Upper lobe of left lung (tissue), 6 donors: ENCODE measurements around the gene EFCAB8. TPM values are rescaled to one million over a fixed set of nuclear protein-coding genes. Genes with fewer than 3 reads are reported as not detected.

Experiments used
- ATAC-seq, 2 donors: fragments of 200-7000 bp; cut with Tn5 transposase; one replicate each; pipeline ENCODE4 v1.9.1; 2022; ENCODE audit warnings: mild to moderate bottlenecking in 2 of 2, moderate library complexity in 2 of 2; ENCODE audit not compliant: low FRiP score in 2 of 2
- DNase-seq, 2 donors: peaks; one replicate each; pipeline ENCODE4 v3.0.0-alpha.2; 2019 to 2020
- H3K27ac ChIP-seq, 4 donors: fragments of 200-600 bp; sonication (generic); one replicate each; pipeline ENCODE4 v1.5.1; 2016 to 2019
- H3K27me3 ChIP-seq, 4 donors: fragments of 200-600 bp; sonication (generic); one replicate each; pipeline ENCODE4 v1.5.1; 2017 to 2019
- H3K36me3 ChIP-seq, 4 donors: fragments of 200-600 bp; sonication (generic); one replicate each; pipeline ENCODE4 v1.5.1; 2016 to 2019
- H3K4me1 ChIP-seq, 4 donors: fragments of 200-600 bp; sonication (generic); one replicate each; pipeline ENCODE4 v1.5.1; 2018 to 2019
- H3K4me3 ChIP-seq, 4 donors: fragments of 200-600 bp; sonication (generic); one replicate each; pipeline ENCODE4 v1.5.1; 2017 to 2019; ENCODE audit warnings: mild to moderate bottlenecking in 2 of 4, moderate library complexity in 1 of 4
- H3K9me3 ChIP-seq, 4 donors: fragments of 200-600 bp; sonication (generic); one replicate each; pipeline ENCODE4 v1.5.1; 2018 to 2019
- CTCF ChIP-seq, 6 experiments: fragments of 450-650 bp in 4 of 6; fragments of 200-600 bp in 2 of 6; sonication (generic) in 2 of 6; IDR thresholded peaks; one replicate each; pipeline ENCODE4 v1.5.1; 2016 to 2019; ENCODE audit warnings: antibody characterized with exemption in 6 of 6
- EP300 ChIP-seq, 4 donors: sonication (generic); formaldehyde crosslinking; IDR thresholded peaks; one replicate each; pipeline ENCODE4 v1.5.1; 2017; ENCODE audit warnings: antibody characterized with exemption in 4 of 4, control low read depth in 2 of 4
- POLR2A ChIP-seq, 4 donors: fragments of 450-650 bp; IDR thresholded peaks; one replicate each; pipeline ENCODE4 v1.5.1; 2016 to 2017; ENCODE audit warnings: antibody characterized with exemption in 4 of 4, mild to moderate bottlenecking in 2 of 4
- POLR2AphosphoS5 ChIP-seq, 2 donors: sonication (generic); formaldehyde crosslinking; IDR thresholded peaks; one replicate each; pipeline ENCODE4 v1.5.1; 2017; ENCODE audit warnings: antibody characterized with exemption in 2 of 2
- WGBS, 2 donors: methylation state at CpG; one replicate each; pipeline ENCODE4 v1.1.5; 2017 to 2018; 5-methylcytosine and 5-hydroxymethylcytosine counted together
- total RNA-seq, 6 donors: library from RNA; depleted of rRNA in 4 of 6; stranded (reverse); fragments of >200 nt in 4 of 6; gene quantifications; one replicate each; pipeline versions ENCODE4 v1.1.0 to v1.2.1, GENCODE V29; 2016 to 2021
- donor health status: DM: no; HTN: no; CAD: no; lungs with moderate emphysema.
- donor health status: DM: no; HTN: yes; CAD: no; lungs with severe emphysema.

The EFCAB8 gene
- total RNA-seq, 6 donors from 2014 or later = 0.10 to 3.3 (median 0.67) TPM

GRCh38 chr20:32984631-32985354, 126.1 kb downstream of the EFCAB8 start:
- WGBS, 2 donors = 72 to 88% methylated on average over 3 to 9 of the region's 9 CpGs

GRCh38 chr20:32985596-32985995, 126.9 kb downstream of the EFCAB8 start:
- DNase-seq (no peak), ATAC-seq (no peak)
- H3K27me3 ChIP-seq = no peaks in the 10 kb centered on the region
- peaks cover 0 to 6% (median 0%) of the 10 kb centered on the region in 4 donors for H3K4me1 ChIP-seq
- no peaks in the 10 kb centered on the region for H3K9me3 ChIP-seq
- H3K27ac ChIP-seq = no peak overlapping the region
- TF ChIP-seq POLR2AphosphoS5 (IDR thresholded peaks at IDR 0.05) (no peak), CTCF (IDR thresholded peaks at IDR 0.05) (no peak), EP300 (IDR thresholded peaks at IDR 0.05) (no peak)
- no peak overlapping the region for H3K4me3 ChIP-seq
- 89 to 100% methylated on average over 1 to 6 of the region's 6 CpGs for WGBS, 2 donors
- no peaks in the 10 kb centered on the region for H3K36me3 ChIP-seq

More at GRCh38 chr20:32984631-32985354, 126.1 kb downstream of the EFCAB8 start:
- H3K4me1 ChIP-seq = peaks cover 0 to 6% (median 0%) of the 10 kb centered on the region in 4 donors
- no peak overlapping the region for H3K4me3 ChIP-seq
- TF ChIP-seq CTCF (IDR thresholded peaks at IDR 0.05) (no peak), POLR2AphosphoS5 (IDR thresholded peaks at IDR 0.05) (no peak), EP300 (IDR thresholded peaks at IDR 0.05) (no peak), POLR2A (IDR thresholded peaks at IDR 0.05) (no peak)
- no peaks in the 10 kb centered on the region for H3K36me3 ChIP-seq
- no peaks in the 10 kb centered on the region for H3K9me3 ChIP-seq
- no peak for DNase-seq
- no peak overlapping the region for H3K27ac ChIP-seq
- no peaks in the 10 kb centered on the region for H3K27me3 ChIP-seq
- no peak for ATAC-seq

GRCh38 chr20:32986331-32986966, 127.7 kb downstream of the EFCAB8 start:
- DNase-seq = peak in 1 of 2 donors; percentile 78
- ATAC-seq = no peak
- H3K4me1 ChIP-seq = peaks cover 0 to 6% (median 0%) of the 10 kb centered on the region in 4 donors
- no peaks in the 10 kb centered on the region for H3K27me3 ChIP-seq
- no peaks in the 10 kb centered on the region for H3K36me3 ChIP-seq
- WGBS, 2 donors = 70 to 77% methylated on average over 18 of the region's 18 CpGs
- TF ChIP-seq POLR2AphosphoS5 (IDR thresholded peaks at IDR 0.05) = no peak
- no peak for TF ChIP-seq POLR2A (IDR thresholded peaks at IDR 0.05)
- TF ChIP-seq EP300 (IDR thresholded peaks at IDR 0.05) = no peak
- H3K9me3 ChIP-seq = no peaks in the 10 kb centered on the region
- H3K4me3 ChIP-seq = no peak overlapping the region
- H3K27ac ChIP-seq = no peak overlapping the region

GRCh38 chr20:32987044-32987825, 128.5 kb downstream of the EFCAB8 start:
- H3K4me3 ChIP-seq = no peak overlapping the region
- ATAC-seq (no peak), DNase-seq (no peak)
- H3K36me3 ChIP-seq = no peaks in the 10 kb centered on the region
- 87 to 92% methylated on average over 5 to 10 of the region's 11 CpGs for WGBS, 2 donors
- H3K27ac ChIP-seq = no peak overlapping the region
- no peaks in the 10 kb centered on the region for H3K27me3 ChIP-seq
- no peaks in the 10 kb centered on the region for H3K9me3 ChIP-seq
- peaks cover 0 to 6% (median 0%) of the 10 kb centered on the region in 4 donors for H3K4me1 ChIP-seq
- no peak for TF ChIP-seq POLR2AphosphoS5 (IDR thresholded peaks at IDR 0.05)
- no peak for TF ChIP-seq EP300 (IDR thresholded peaks at IDR 0.05)
- TF ChIP-seq CTCF (IDR thresholded peaks at IDR 0.05) = no peak
- TF ChIP-seq POLR2A (IDR thresholded peaks at IDR 0.05) = no peak

- WGBS, 2 donors = 72 to 82% methylated on average over 12 to 16 of the region's 16 CpGs
- Histone ChIP-seq H3K27ac (no peak overlapping the region), H3K27me3 (no peaks in the 10 kb centered on the region), H3K4me1 (peaks cover 0 to under 1% (median 0%) of the 10 kb centered on the region in 4 donors), H3K4me3 (no peak overlapping the region), H3K36me3 (no peaks in the 10 kb centered on the region), H3K9me3 (no peaks in the 10 kb centered on the region)
- DNase-seq = no peak
- no peak for ATAC-seq
- TF ChIP-seq CTCF (IDR thresholded peaks at IDR 0.05) (no peak), EP300 (IDR thresholded peaks at IDR 0.05) (no peak), POLR2AphosphoS5 (IDR thresholded peaks at IDR 0.05) (no peak), POLR2A (IDR thresholded peaks at IDR 0.05) (no peak)
Measured at GRCh38 chr20:32988008-32988407, 129.3 kb downstream of the EFCAB8 start.
